Trophoblast cell (in vitro differentiated cells and primary cell): Measurements from ENCODE around the gene SLC9C2.

Experiments used
- DNase-seq, 2 donors: peaks; one replicate each; pipeline ENCODE4 v3.0.0-alpha.2; 2016
- H2AFZ ChIP-seq: 2 replicates; pipeline ENCODE4 v1.6.1; 2013; ENCODE audit warnings: low read length, moderate library complexity, mild to moderate bottlenecking; ENCODE audit not compliant: insufficient read depth, poor library complexity
- H2AK5ac ChIP-seq: 2 replicates; pipeline ENCODE4 v1.6.1; 2013; ENCODE audit warnings: mild to moderate bottlenecking, low read length
- H2BK120ac ChIP-seq: 2 replicates; pipeline ENCODE4 v1.6.1; 2013; ENCODE audit warnings: low read length, mild to moderate bottlenecking, moderate library complexity; ENCODE audit not compliant: insufficient read depth, poor library complexity
- H2BK12ac ChIP-seq: 2 replicates; pipeline ENCODE4 v1.6.1; 2013; ENCODE audit warnings: mild to moderate bottlenecking, low read length, moderate library complexity
- H2BK5ac ChIP-seq: 2 replicates; pipeline ENCODE4 v1.6.1; 2013; ENCODE audit warnings: low read length, low read depth, moderate library complexity, mild to moderate bottlenecking; ENCODE audit not compliant: poor library complexity
- H3K14ac ChIP-seq: 2 replicates; pipeline ENCODE4 v1.6.1; 2013; ENCODE audit warnings: mild to moderate bottlenecking, low read length
- H3K18ac ChIP-seq: 2 replicates; pipeline ENCODE4 v1.6.1; 2013; ENCODE audit warnings: mild to moderate bottlenecking, low read length
- H3K23ac ChIP-seq: 2 replicates; pipeline ENCODE4 v1.6.1; 2013; ENCODE audit warnings: low read length
- H3K27ac ChIP-seq: 2 replicates; pipeline ENCODE4 v1.5.1; 2013; ENCODE audit warnings: low read depth, mild to moderate bottlenecking, inconsistent platforms, low read length, moderate library complexity
- H3K27me3 ChIP-seq: 2 replicates; pipeline ENCODE4 v1.6.1; 2013; ENCODE audit warnings: inconsistent platforms, mild to moderate bottlenecking, low read length, moderate library complexity; ENCODE audit not compliant: insufficient read depth
- H3K36me3 ChIP-seq, 2 experiments: 1 replicate in 1 of 2; 2 replicates in 1 of 2; pipeline ENCODE4 v1.6.1; 2013; ENCODE audit warnings: low read length in 2 of 2, mild to moderate bottlenecking in 2 of 2, moderate library complexity in 1 of 2; ENCODE audit not compliant: insufficient read depth in 2 of 2, control insufficient read depth in 1 of 2
- H3K4ac ChIP-seq: 2 replicates; pipeline ENCODE4 v1.6.1; 2013; ENCODE audit warnings: low read depth, mild to moderate bottlenecking, low read length, moderate library complexity
- H3K4me1 ChIP-seq, 2 experiments: 1 replicate in 1 of 2; 2 replicates in 1 of 2; pipeline ENCODE4 v1.6.1; 2013; ENCODE audit warnings: low read length in 2 of 2, mild to moderate bottlenecking in 2 of 2, moderate library complexity in 1 of 2; ENCODE audit not compliant: insufficient read depth in 2 of 2, control insufficient read depth in 1 of 2
- H3K4me2 ChIP-seq: 2 replicates; pipeline ENCODE4 v1.6.1; 2013; ENCODE audit warnings: inconsistent platforms, mild to moderate bottlenecking, low read length, moderate library complexity
- H3K4me3 ChIP-seq: 2 replicates; pipeline ENCODE4 v1.5.1; 2013; ENCODE audit warnings: mild to moderate bottlenecking, low read depth, low read length, inconsistent platforms
- H3K79me1 ChIP-seq: one replicate; pipeline ENCODE4 v1.6.1; 2013; ENCODE audit warnings: low read length
- H3K79me2 ChIP-seq: 2 replicates; pipeline ENCODE4 v1.6.1; 2013; ENCODE audit warnings: low read length, mild to moderate bottlenecking; ENCODE audit not compliant: control insufficient read depth, insufficient read depth, poor library complexity
- H3K9ac ChIP-seq: 2 replicates; pipeline ENCODE4 v1.6.1; 2013; ENCODE audit warnings: mild to moderate bottlenecking, low read length
- H3K9me3 ChIP-seq: 2 replicates; pipeline ENCODE4 v1.6.1; 2013; ENCODE audit warnings: low read depth, mild to moderate bottlenecking, control low read depth, inconsistent platforms, low read length; ENCODE audit not compliant: insufficient read depth
- H4K12ac ChIP-seq: 2 replicates; pipeline ENCODE4 v1.6.1; 2013; ENCODE audit warnings: low read depth, mild to moderate bottlenecking, low read length, moderate library complexity
- H4K8ac ChIP-seq: 2 replicates; pipeline ENCODE4 v1.6.1; 2013; ENCODE audit warnings: low read depth, mild to moderate bottlenecking, low read length, moderate library complexity
- H4K91ac ChIP-seq: one replicate; pipeline ENCODE4 v1.6.1; 2013; ENCODE audit warnings: low read depth, mild to moderate bottlenecking, low read length, moderate library complexity
- WGBS: extraction: QIAGEN DNeasy Blood & Tissue Kit; methylation state at CpG from one replicate; pipeline ENCODE4 v1.1.7; 2013; ENCODE audit warnings: missing lambda C conversion rate; ENCODE audit not compliant: insufficient read length, insufficient coverage; ENCODE audit errors: extremely low coverage; 5-methylcytosine and 5-hydroxymethylcytosine counted together

Gene SLC9C2

DNA sequence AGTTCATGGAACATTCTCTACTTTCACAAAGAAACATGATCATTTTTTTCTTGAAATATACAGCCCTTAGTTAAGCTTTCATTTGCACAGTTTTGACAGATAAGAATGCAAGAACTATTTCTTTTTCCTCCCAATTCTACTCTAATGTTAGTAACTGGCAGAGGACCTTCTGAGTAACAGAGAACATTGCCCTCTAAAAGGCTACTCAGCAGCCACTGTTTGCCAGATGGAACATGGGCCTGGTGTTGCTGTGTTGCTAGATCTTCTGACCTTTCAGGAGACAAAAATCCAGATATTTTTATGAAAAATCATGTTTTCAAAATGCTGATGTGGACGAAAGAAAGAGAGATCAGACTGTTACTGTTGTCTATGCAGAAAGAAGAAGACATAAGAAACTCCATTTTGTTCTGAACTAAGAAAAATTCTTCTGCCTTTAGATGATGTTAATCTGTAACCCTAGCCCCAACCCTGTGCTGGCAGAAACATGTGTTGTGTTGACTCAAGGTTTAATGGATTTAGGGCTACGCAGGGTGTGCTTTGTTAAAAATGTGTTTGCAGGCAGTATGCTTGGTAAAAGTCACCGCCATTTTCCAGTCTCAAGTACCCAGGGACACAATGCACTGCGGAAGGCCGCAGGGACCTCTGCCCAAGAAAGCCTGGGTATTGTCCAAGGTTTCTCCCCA is 128.6 kb downstream of the SLC9C2 start:
- peaks cover 10% of the 10 kb centered on the region for H3K9me3 ChIP-seq
- peak overlapping the region; percentile 64 for H2BK120ac ChIP-seq
- H4K12ac ChIP-seq = no peak overlapping the region
- peak overlapping the region; percentile 55 for H4K8ac ChIP-seq
- H3K27me3 ChIP-seq = no peaks in the 10 kb centered on the region
- no CpG with 5 or more reads among the region's 5 CpGs for WGBS
- H4K91ac ChIP-seq = peak overlapping the region; percentile 55
- peak overlapping the region; percentile 67 for H2BK5ac ChIP-seq
- H3K9ac ChIP-seq = no peak overlapping the region
- no peak overlapping the region for H3K4ac ChIP-seq
- H3K4me1 ChIP-seq = peaks cover 4 to 15% of the 10 kb centered on the region in 2 experiments
- peak overlapping the region; percentile 84 for H3K27ac ChIP-seq
- H3K4me3 ChIP-seq = no peak overlapping the region
- no peak overlapping the region for H3K4me2 ChIP-seq
- H2AK5ac ChIP-seq = no peak overlapping the region
- no peak for DNase-seq
- H3K23ac ChIP-seq = no peak overlapping the region
- no peak overlapping the region for H3K18ac ChIP-seq
- H3K14ac ChIP-seq = no peak overlapping the region
- H2AFZ ChIP-seq = no peak overlapping the region
- peaks cover 3 to 7% of the 10 kb centered on the region in 2 experiments for H3K36me3 ChIP-seq
- peaks cover 22% of the 10 kb centered on the region for H3K79me1 ChIP-seq
- peaks cover 14% of the 10 kb centered on the region for H3K79me2 ChIP-seq
- H2BK12ac ChIP-seq = peak overlapping the region; percentile 61

- Histone ChIP-seq H4K8ac (no peak overlapping the region), H3K4me2 (no peak overlapping the region), H3K14ac (peak overlapping the region; percentile 46), H2AFZ (no peak overlapping the region), H3K36me3 (peaks cover 3 to 7% of the 10 kb centered on the region in 2 experiments), H3K4ac (no peak overlapping the region), H3K4me1 (peaks cover 4 to 15% of the 10 kb centered on the region in 2 experiments), H3K79me1 (peaks cover 22% of the 10 kb centered on the region), H4K12ac (no peak overlapping the region), H3K79me2 (peaks cover 14% of the 10 kb centered on the region), H3K9ac (no peak overlapping the region), H2BK120ac (peak overlapping the region; percentile 49), H2BK5ac (peak overlapping the region; percentile 35), H3K27me3 (no peaks in the 10 kb centered on the region), H3K9me3 (peaks cover 10% of the 10 kb centered on the region), H3K4me3 (no peak overlapping the region), H4K91ac (no peak overlapping the region), H3K18ac (no peak overlapping the region), H3K23ac (no peak overlapping the region), H3K27ac (peak overlapping the region; percentile 84), H2BK12ac (peak overlapping the region; percentile 35), H2AK5ac (no peak overlapping the region)
- peak in 1 of 2 donors; percentile 58 for DNase-seq
- no CpG with 5 or more reads among the region's 2 CpGs for WGBS
Measured at GRCh38 chr1:173473599-173474011, 129.3 kb downstream of the SLC9C2 start.

DNA sequence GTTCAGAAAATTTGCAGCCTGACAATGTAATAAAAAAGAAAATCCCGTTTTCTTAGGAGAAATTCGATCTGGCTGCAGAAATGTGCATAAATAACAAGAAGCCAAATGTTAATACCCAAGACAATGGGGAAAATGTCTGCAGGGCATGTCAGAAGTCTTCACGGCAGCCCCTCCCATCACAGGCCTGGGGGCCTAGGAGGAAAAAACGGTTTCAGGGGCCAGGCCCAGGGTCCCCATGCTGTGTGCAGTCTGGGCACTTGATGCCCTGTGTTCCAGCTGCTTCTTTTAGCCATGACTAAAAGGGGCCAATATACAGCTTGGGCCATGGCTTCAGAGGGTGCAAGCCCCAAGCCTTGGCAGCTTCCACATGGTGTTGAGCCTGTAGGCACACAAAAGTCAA is 132.3 kb downstream of the SLC9C2 start:
- Histone ChIP-seq H3K79me2 (no peaks in the 10 kb centered on the region), H4K91ac (no peak overlapping the region), H2AK5ac (no peak overlapping the region), H4K12ac (no peak overlapping the region), H3K14ac (no peak overlapping the region), H3K9me3 (peaks cover 10% of the 10 kb centered on the region), H3K4ac (no peak overlapping the region), H3K4me3 (no peak overlapping the region), H3K27me3 (no peaks in the 10 kb centered on the region), H3K23ac (no peak overlapping the region), H3K4me2 (no peak overlapping the region), H3K9ac (no peak overlapping the region), H2BK120ac (no peak overlapping the region), H2BK5ac (no peak overlapping the region), H3K18ac (no peak overlapping the region), H3K79me1 (peaks cover 6% of the 10 kb centered on the region), H3K36me3 (peaks cover 3 to 7% of the 10 kb centered on the region in 2 experiments), H4K8ac (no peak overlapping the region), H3K27ac (no peak overlapping the region), H2AFZ (no peak overlapping the region), H2BK12ac (no peak overlapping the region), H3K4me1 (peaks cover 2 to 12% of the 10 kb centered on the region in 2 experiments)
- WGBS = no CpG with 5 or more reads among the region's 4 CpGs
- DNase-seq = no peak

- H3K36me3 ChIP-seq = peaks cover 3 to 7% of the 10 kb centered on the region in 2 experiments
- no peak overlapping the region for H3K4me3 ChIP-seq
- no peak overlapping the region for H3K14ac ChIP-seq
- H3K18ac ChIP-seq = no peak overlapping the region
- H3K79me1 ChIP-seq = peaks cover 6% of the 10 kb centered on the region
- H4K12ac ChIP-seq = no peak overlapping the region
- no peaks in the 10 kb centered on the region for H3K79me2 ChIP-seq
- no peak overlapping the region for H2BK120ac ChIP-seq
- H3K4me2 ChIP-seq = no peak overlapping the region
- H3K23ac ChIP-seq = no peak overlapping the region
- H3K27ac ChIP-seq = no peak overlapping the region
- no peak overlapping the region for H3K9ac ChIP-seq
- WGBS = no CpG with 5 or more reads among the region's 3 CpGs
- H4K8ac ChIP-seq = no peak overlapping the region
- no peak overlapping the region for H2BK5ac ChIP-seq
- H2AK5ac ChIP-seq = no peak overlapping the region
- no peak overlapping the region for H2BK12ac ChIP-seq
- DNase-seq = no peak
- H2AFZ ChIP-seq = no peak overlapping the region
- H3K4me1 ChIP-seq = peaks cover 2 to 10% of the 10 kb centered on the region in 2 experiments
- H4K91ac ChIP-seq = no peak overlapping the region
- no peaks in the 10 kb centered on the region for H3K27me3 ChIP-seq
- no peak overlapping the region for H3K4ac ChIP-seq
- H3K9me3 ChIP-seq = peaks cover 10% of the 10 kb centered on the region
Measured at GRCh38 chr1:173469656-173470055, 133.2 kb downstream of the SLC9C2 start.
